Measurements from ENCODE around the gene IPO9. TPM values are rescaled to one million over a fixed set of nuclear protein-coding genes. Genes with fewer than 3 reads are reported as not detected.

IPO9 gene
- total and polyA plus RNA-seq, 2 of the 4 experiments (the other 2 are of a cell fraction) = 14.0 to 23.4 TPM

- Histone ChIP-seq H2BK15ac (ENCODE audit: low read depth, low read length) (no peak overlapping the region), H4K91ac (ENCODE audit: insufficient read depth, low read depth, low read length) (no peak overlapping the region), H3K23ac (ENCODE audit: low read depth, low read length) (no peak overlapping the region), H3K14ac (replicated peaks; ENCODE audit: low read depth, low read length) (no peak overlapping the region), H4K20me1 (ENCODE audit: insufficient read depth, low read length) (no peaks in the 10 kb centered on the region), H2BK5ac (ENCODE audit: low read depth, low read length, poor library complexity, severe bottlenecking) (peak overlapping the region; percentile 1), H2BK20ac (ENCODE audit: low read depth, low read length) (no peak overlapping the region), H3K4me2 (ENCODE audit: low read depth, low read length) (no peak overlapping the region), H2AFZ (replicated peaks; ENCODE audit: low read length, poor library complexity) (no peak overlapping the region), H3K9ac (ENCODE audit: low read depth, low read length) (0 out of 2 replicates have a peak overlapping the region, but pooled peaks have one; percentile 1), H3K27ac (ENCODE audit: insufficient read depth, low read length) (peak overlapping the region; percentile 54; the same call in 1 of the 2 replicates), H4K8ac (ENCODE audit: low read depth in 2 of 2, low read length in 2 of 2) (peak overlapping the region in 1 of 2 experiments; percentile 6; a peak in 1 of 4 replicates), H2AK5ac (ENCODE audit: low read depth, low read length) (no peak overlapping the region), H2AK9ac (replicated peaks; ENCODE audit: low read depth, low read length, poor library complexity) (no peak overlapping the region), H4K5ac (ENCODE audit: low read depth, low read length) (peak overlapping the region; percentile 37; the same call in 1 of the 2 replicates), H3K4me1 (ENCODE audit: control insufficient read depth, insufficient read depth, low read length) (peaks cover 8% of the 10 kb centered on the region), H3K18ac (ENCODE audit: low read depth, low read length) (peak overlapping the region; percentile 55), H2BK120ac (ENCODE audit: low read depth, low read length) (no peak overlapping the region), H3K79me1 (ENCODE audit: low read depth in 1 of 2, low read length in 2 of 2) (peaks cover 33 to 61% of the 10 kb centered on the region in 2 experiments), H3K27me3 (ENCODE audit: control insufficient read depth, insufficient read depth, low read length) (no peaks in the 10 kb centered on the region), H3K36me3 (ENCODE audit: control insufficient read depth, insufficient read depth, low read length) (peaks cover 27% of the 10 kb centered on the region), H3K4me3 (ENCODE audit: insufficient read depth, low read depth, low read length) (no peak overlapping the region), H3K9me1 (ENCODE audit: insufficient read depth, low read length) (peaks cover 11% of the 10 kb centered on the region; the same call in 1 of the 2 replicates), H3K9me3 (ENCODE audit: control insufficient read depth, insufficient read depth, low read length) (no peaks in the 10 kb centered on the region), H3K56ac (ENCODE audit: extremely low read depth, insufficient read depth, low read length) (no peak overlapping the region), H3K4ac (ENCODE audit: low read depth, low read length) (0 out of 2 replicates have a peak overlapping the region, but pooled peaks have one; percentile 1)
- intact Hi-C loops (cut with micrococcal nuclease) = no loop called here
- WGBS, 2 experiments (ENCODE audit: extremely low coverage in 2 of 2, insufficient read length in 1 of 2) = 50% methylated on average over 1 of the region's 5 CpGs; no CpG with 5 or more reads in 1 of the 2 experiments
- DNase-seq (peak; percentile 48), ATAC-seq (ENCODE audit: low read depth) (peak; percentile 63)
- in situ Hi-C loops (cut with MboI; ENCODE audit: low sequenced_read_pairs) = no loop called here
- ChIA-PET CTCF (no interaction called here), POLR2A (ENCODE audit: unreplicated experiment) (no interaction called here)
- BruUV-seq (replicated peaks) = no TSS peak
- dilution Hi-C loops (cut with HindIII; ENCODE audit: low sequenced_read_pairs, unreplicated experiment) = no loop called here
- TF ChIP-seq MAFK (IDR thresholded peaks at IDR 0.05; ENCODE audit: low read depth, low read length) (no peak), CTCF (conservative IDR thresholded peaks at IDR 0.05; ENCODE audit: low read depth, low read length) (no peak), MXI1 (IDR thresholded peaks at IDR 0.05; ENCODE audit: borderline replicate concordance, low read depth, low read length) (no peak), USF2 (IDR thresholded peaks at IDR 0.05; ENCODE audit: low read depth, low read length) (no peak), RCOR1 (IDR thresholded peaks at IDR 0.05; ENCODE audit: insufficient replicate concordance, low read length) (no peak), SMC3 (IDR thresholded peaks at IDR 0.05; ENCODE audit: low read depth, low read length) (no peak), MAZ (IDR thresholded peaks at IDR 0.05; ENCODE audit: borderline replicate concordance, low read depth, low read length) (no peak), NFE2L2 (IDR thresholded peaks at IDR 0.05; ENCODE audit: low read depth, low read length) (no peak), CEBPB (IDR thresholded peaks at IDR 0.05; ENCODE audit: low read depth, low read length) (no peak), RFX5 (IDR thresholded peaks at IDR 0.05; ENCODE audit: low read depth, low read length) (no peak), CHD1 (IDR thresholded peaks at IDR 0.05; ENCODE audit: low read depth, low read length) (no peak), POLR2A (IDR thresholded peaks at IDR 0.05; ENCODE audit: low read depth, low read length) (no peak), FOS (IDR thresholded peaks at IDR 0.05; ENCODE audit: low read depth, low read length) (no peak), BHLHE40 (IDR thresholded peaks at IDR 0.05; ENCODE audit: low read depth, low read length) (no peak), RAD21 (IDR thresholded peaks at IDR 0.05; ENCODE audit: low read length) (no peak)
Observed at GRCh38 chr1:201925981-201926645, 97.2 kb downstream of the IPO9 start.
